HG02759 (cell line): ENCODE measurements around the gene KCNG2.
"Not testable (repeated sequence)": the region's sequence is repeated elsewhere in the genome, so short reads cannot be mapped to it uniquely, and the experiment has no call there.

ENCODE experiments used
- ATAC-seq: cut with Tn5 transposase; IDR thresholded peaks from one replicate; pipeline ENCODE4 v1.9.1; 2021; ENCODE audit warnings: mild to moderate bottlenecking, moderate library complexity; ENCODE audit not compliant: unreplicated experiment

Gene KCNG2

GRCh38 chr18:79866889-79867574 lies 69.3 kb downstream of the KCNG2 start:
- no peak for ATAC-seq

GRCh38 chr18:79867666-79868065 lies 69.9 kb downstream of the KCNG2 start:
- no peak for ATAC-seq

- ATAC-seq, result no peak
Observed at GRCh38 chr18:79868168-79868784, 70.5 kb downstream of the KCNG2 start.

DNA sequence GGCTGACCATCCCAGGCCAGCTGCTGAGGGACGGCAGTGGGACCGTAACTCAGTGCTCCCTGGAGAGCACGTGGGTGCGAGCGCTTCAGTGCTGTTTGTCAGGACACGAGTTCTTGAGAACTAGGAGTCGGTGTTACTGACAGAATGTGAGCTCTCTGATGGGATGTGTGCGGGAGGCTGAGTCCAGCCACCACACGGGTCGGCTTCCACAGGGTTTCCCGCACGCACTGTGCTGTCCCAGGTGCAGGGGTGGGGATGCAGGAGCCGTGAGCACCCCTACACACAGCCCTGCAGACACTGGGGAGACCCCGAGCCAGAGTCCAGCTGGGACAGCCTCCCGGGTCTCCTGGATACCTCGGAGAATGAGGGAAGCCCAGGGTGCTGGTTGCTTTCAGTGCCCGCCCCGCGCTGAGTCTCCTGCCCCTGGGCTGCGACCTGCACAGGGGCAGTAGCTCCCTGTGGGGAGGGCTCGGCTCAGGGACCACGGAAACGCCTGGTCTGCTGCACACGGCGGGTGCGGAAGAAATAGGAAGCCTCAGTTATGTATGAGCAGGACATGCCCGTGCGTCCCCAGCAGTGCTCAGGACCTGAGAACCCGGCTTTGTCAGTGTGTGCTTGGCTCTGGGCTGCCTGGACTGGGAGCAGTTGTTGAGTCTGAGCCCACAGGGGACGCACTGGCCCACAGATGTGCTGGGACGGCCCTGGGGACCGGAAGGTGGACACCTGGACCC lies 71.2 kb downstream of the KCNG2 start:
- no peak for ATAC-seq

DNA sequence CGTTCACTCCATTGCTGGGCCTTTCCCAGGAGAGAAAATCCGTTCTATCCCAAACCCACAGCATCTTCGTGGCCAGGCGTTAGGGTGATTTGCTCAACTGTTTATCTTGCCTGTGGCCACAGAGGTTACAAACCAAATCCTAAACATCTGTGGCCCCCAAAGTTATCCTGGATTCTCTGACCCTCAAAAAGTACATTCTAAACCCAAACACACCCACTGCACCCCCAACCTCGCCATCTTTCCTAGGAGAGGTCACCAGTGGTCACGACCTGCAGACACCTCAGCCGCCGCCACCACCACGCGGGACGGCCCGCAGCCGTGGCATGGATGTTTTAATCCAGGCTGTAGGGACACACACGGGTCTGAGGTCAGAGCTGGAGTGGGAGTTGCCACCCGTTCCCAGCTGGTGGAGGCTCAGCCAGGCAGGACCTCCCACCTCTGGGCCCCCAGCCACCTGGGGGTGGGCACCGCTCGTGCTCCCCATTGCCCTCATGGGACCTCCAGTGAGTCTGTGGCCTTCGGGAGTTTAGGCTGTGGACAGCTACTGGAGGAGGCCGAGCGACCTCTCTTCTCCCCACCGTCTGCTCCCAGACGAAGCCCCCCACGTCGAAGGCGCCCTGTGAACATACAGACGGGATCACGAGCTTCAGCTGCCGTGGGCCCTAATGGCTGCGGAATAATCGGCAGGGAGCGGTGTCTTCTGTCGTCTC lies 72.0 kb downstream of the KCNG2 start:
- no peak for ATAC-seq

- no peak for ATAC-seq
Observed at GRCh38 chr18:79870301-79871025, 72.7 kb downstream of the KCNG2 start.

DNA sequence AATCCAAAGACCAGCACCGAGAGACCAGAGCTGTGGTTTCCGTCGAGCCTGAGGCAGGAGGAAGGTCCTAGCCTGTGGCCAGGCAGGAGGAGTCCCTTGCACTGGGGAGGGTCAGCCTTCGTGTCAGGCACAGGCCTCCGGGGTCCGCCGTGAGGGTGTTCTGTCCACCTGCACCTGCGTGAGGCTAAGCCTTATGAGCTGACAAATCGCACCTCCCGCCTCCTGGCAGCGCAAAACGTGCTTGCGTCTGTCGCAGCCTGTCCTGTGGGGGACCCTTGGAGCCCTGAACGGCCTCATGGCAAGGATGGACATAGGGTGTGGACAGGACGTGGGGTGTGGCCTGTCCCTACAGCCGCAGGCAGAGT lies 73.3 kb downstream of the KCNG2 start:
- no peak for ATAC-seq

- ATAC-seq, result no peak
Observed at GRCh38 chr18:79871481-79872091, 73.8 kb downstream of the KCNG2 start.

DNA sequence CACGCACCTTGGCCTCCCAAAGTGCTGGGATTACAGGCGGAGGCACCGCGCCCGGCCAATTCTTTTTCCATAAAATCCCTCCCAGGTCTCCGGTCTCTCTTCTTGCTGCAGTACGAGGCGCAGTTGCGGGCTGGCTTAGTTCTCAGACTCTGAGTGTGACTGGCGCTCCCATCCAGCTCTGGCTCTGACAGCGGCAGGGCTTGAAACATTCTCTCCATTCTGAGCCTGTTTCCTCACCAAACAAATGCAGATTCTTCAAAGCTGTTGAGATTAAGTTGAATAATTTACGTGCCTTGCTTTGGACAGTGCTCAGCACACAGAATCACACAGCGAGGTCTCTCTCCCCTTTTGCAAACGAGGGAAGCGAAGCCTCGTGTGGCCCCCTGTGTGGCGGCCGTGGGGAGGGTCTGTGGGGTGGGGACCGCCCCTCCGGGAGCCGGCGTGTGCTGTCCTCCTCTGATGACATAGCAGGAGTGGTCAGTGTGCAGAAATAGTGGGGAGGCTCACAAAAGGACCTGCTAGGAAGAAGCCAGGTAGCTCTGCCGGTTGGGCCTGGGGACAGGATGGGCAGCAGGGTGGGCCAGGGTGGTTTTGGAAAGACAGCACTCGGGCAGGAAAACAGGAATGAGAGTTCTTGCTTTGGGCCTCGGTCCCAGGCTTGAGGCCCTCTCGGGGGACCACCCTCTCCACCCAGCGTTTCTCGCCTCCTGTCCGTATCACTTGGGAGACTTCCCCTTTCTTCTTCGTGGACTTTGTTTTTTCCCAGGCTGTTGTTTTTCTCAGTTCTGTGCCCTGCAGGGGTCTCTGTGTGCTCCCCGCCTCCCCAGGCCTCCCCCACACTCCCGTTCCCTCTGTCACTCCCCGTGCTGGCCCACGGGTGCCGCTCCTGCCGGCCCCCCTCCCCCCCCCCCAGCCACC lies 75.0 kb downstream of the KCNG2 start:
- no peak for ATAC-seq

DNA sequence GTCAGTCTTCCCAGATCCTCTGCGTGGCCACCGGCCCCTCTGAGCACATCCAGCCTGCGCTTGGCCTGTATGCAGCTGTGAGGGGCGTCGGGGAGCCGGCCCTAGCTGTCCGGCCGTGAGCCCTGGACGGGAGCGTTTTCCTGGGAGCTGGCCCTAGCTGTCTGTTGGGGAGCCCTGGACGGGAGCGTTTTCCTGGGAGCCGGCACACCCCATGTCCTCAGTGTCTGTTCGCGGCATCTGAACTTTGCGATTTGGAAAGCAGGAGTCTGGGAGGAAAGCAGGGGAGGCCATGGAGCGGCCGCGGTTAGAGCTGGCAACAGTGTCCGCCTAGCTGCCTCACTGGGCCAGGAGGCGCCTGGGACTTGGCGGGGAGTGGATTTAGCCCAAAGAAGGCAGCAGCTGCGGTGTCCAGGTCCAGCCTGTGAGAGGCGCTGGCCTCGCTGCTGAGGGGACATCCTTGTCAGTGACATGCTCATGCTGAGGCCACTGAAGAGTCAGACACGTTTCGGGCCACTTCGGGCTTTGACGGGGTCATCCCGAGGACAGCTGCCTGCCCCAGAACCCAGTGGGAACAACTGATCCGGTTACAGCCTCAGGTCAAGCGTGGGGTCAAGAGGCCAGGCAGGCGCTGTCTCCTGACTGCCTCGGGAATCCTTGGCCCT lies 75.8 kb downstream of the KCNG2 start:
- ATAC-seq, result no peak

DNA sequence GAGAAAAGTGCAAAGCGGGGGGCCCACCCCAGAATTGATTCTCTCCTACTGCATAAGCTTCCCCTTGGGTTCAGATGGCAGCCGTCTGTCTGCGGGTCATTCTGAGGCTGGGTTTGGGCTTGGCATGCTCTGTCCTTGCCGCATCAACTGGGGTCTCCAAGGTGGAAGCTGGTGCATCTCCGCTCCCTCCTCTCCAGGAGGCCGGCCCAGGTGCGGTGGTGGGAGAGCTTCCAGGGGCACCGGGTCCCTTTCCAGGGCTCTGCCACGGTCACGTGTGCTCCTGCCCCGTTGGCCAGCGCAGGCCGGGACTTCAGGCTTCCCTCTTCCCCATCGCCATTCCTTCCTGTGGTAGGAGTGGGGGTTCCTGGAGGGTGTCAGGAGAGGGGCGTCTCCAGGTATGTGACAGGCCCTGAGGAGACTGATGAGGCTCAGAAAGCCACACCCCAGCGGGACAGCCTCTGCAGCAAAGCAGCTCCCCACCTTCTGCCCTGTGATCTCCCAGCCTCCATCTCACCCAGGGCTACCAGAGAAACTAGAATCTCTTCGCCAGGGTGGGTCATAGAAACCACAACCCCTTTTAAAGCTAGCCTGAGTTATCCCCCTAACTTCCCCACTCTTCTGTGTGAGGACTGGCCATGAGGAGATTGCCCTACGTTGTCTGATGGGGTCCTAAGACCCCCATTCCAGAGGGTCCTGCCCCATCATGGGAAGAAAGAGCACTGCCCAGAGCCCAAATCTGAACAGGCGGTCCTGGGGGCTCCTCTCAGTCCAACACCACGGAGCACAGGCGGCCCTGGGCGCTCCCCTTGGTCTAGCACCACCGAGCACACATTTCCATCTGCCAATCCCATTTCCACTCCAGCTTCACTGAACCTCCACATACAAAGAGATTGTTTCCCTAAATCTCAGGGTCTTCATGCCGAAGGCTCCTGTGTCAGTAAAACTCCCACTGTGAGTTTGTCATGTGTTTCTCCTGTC lies 77.1 kb downstream of the KCNG2 start:
- ATAC-seq, result no peak

DNA sequence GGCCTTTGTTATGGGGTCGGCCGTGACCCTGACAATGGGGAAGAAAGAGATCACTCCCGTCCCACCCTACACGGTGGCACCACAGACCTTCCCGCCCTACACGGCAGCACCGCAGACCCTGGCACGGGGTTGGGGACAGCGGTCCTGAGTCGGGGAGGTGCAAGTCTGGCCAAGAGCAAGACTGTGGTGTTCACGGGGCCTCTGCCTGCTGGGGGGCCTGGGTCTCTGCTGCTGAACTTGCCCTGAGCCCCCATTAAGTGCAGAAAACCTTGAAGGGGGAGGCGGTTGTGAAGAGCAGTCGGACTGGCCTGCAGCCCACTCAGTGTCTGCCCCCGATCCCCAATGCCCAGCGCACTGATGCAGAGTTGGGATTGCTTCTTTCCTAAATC lies 77.8 kb downstream of the KCNG2 start:
- ATAC-seq, result no peak

DNA sequence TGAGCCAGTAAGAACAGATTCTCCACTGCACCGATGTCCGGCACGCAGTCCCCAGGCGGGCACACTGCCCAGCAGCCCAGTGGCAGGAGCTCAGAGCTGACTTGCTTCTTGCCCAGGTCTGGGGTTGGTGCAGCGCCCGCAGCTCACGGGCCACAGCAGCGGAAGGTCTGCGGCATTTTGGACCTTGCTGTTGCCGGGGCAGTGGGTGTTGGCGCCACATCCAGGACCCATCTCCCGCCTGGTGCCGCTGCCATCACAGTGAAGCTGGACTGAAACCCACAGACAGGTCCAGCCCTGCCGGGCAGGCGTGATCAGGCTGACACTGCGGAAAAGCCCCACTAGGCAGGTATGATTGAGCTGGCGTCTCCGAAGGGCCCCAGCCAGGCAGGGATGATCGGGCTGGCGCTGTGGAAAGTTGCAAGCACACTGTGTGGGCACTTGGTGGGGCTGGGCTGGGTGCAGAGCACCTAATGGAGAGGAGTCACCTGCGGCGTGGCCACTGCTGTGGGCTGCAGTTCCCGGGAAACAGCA lies 78.3 kb downstream of the KCNG2 start:
- ATAC-seq, result no peak

GRCh38 chr18:79876497-79876896 lies 78.8 kb downstream of the KCNG2 start:
- ATAC-seq, result no peak

DNA sequence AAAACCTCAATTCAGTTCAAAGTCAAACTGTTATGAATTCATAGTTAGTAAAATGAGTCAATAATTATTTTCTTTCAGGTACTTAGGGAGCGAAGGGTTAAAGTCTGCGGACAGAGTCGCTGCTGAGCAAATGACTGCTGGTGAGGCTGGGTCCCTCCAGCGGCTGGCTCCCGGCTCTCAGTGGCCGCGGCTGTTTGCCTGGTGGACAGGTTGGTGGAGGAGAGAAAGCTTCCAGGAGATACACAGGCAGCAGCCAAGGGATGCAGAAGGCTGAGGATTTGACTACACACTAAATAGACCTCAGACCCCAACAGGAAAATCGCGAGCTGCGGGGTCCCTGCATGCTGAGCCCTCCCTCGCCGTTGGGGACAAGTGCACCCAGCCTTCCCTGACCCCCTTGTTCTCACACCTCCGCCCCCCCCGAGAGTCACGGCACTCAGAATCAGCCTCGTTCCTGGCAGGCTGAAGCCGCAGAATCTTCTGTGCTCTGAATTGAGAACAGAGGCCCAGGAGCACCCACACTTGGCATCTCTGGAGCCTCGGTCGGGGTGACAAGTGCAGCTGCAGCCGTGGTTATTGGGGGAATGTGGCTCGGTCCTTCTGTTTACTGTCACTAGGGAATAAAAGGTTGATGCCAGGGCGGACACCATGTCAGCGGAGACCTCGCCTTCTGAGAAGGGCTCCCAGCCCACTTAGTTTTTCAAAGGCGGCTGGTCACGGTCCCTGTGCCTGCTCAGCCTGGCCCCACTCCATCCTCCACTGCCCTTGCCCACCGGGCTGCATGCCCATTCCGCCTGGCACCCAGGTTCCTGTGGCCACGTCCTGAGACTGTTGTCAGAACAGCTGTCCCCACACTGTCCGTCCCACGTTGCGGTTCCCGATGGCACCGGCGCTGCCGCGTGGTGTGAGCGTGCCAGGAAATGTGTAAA lies 79.7 kb downstream of the KCNG2 start:
- ATAC-seq, result no peak

GRCh38 chr18:79878246-79878645 lies 80.5 kb downstream of the KCNG2 start:
- ATAC-seq, result not testable (repeated sequence)
